ENCODE results near the gene ESR1.
"Not testable (repeated sequence)": the region's sequence is repeated elsewhere in the genome, so short reads cannot be mapped to it uniquely, and the experiment has no call there.

Gene ESR1

DNA sequence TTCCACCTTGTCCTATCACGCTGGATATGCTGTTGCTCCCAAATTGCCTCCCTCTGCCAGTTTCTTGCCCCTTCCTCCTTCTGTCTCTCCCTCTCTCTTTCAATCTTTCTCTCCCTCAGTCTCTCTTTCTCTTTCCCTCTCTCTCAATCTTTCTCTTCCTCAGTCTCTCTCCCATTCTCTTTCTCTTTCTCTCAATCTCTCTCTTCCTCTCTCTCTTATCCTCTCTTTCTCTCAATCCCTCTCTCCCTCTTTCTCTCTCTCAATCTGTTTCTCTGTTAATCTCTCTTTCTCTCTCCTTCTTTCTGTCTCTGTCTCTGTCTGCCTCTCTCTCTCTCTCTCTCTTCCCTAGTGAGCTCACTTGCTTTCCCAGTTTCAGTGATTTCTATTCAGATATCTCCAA, 245.8 kb downstream of the ESR1 start:
- no peak for DNase-seq (ENCODE audit: low read depth in 2 of 2)

DNA sequence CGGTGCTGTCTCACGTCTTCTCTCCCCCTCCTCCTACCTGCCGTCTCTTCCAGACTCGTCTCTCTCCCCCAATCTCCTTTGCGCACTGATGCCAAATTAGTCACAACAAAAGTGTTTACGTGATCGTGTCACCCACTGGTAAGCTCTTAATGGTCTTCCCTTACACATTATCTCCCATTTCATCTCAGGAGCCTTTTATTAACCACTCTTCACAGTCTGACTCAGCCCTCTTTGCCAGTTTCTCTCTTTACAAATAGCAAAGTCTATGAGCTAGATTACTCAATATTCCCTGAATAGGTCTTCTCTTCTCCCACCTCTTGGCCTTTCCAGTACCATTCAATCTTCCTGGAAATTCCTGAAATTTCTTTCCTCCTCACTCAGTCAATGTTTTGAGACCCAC, 247.0 kb downstream of the ESR1 start:
- no peak for DNase-seq (ENCODE audit: low read depth in 2 of 2)

DNA sequence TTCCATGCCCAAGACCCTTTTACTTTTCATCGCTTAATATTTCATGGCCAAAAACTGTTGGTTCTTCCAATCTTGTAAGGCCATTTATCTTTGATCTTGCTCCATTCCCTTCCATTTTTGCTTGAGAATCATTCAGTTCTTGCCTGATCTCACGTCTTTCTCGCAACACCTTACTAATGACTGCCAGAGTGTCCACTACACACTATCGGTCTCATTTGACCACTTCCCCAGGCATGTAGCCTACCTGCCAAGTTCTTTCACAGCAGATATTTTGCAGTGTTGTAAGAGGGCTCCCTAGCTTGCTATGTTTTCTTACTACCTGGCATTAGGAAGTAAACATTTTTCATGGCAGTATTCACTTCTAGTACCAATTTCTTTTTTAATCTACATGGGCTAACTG, 248.0 kb downstream of the ESR1 start:
- no peak for DNase-seq (ENCODE audit: low read depth in 2 of 2)

DNA sequence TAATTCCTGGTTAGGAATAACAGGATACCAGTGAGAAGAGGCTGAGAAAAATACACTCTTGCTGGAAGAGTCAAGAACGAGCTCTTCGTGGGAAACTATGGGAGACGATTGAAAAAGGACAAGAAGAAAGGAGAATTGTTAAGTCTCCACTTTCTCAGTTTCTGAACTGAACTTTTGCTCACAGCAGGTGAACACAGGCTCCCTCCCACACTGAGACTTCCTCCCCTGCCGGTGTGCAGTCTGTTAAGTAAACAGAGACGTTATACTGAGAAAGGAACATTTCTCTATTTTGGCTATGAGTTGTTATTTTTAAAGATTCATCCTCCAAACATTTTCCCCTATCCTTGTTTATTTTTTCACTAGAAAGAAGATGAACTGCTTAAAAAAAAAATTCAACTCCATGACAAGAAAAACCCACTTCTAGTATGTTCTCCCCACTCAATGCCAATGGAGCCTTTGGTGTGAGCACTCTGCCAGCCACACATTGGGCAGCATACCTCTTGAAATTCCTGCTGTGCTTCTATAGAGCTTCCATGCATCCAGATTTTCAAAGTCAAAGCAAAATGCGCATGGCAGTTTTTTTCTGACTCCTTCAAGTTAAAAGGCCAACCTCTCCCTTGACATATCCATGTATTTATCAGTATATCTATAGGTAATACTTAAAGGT, 250.5 kb downstream of the ESR1 start:
- no peak for DNase-seq (ENCODE audit: low read depth in 2 of 2)

DNA sequence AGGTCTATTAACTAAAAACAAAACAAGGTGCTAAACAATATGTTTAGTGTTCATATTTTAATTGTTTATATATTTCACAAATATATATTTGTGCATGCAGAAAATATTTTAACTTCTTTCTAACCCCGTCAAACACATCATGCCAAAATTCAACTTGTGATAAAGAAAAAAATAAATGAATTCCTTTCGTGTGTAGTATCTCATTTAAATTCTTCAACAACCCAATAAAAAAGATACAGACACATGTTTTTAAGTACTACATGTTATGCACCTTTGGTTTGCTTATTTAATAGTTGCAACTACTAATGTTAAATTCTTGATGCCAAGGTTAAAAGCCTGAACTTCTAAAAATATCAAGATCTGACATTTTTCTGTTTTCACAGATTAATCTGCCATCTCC, 252.4 kb downstream of the ESR1 start:
- DNase-seq (ENCODE audit: low read depth in 2 of 2) = no peak

DNA sequence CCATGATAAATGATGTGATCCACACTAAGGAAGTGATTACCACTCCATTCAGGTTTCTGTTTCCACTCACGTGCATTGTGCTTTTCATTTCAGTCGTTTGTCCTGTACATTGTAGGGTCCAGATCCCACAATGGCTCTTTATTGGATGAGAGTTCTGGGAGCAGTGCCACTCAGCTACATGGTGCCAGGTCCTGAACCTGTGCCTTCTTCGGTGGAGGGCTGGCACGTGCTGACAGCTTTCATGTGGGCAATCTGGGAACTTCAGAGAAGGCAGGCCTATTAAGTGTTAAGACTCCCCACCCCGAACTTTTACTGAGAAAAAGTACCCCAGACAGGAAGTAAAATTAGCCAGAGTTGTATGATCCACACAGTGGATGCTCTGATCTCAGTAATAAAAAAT, 255.0 kb downstream of the ESR1 start:
- no peak for DNase-seq (ENCODE audit: low read depth in 2 of 2)

DNA sequence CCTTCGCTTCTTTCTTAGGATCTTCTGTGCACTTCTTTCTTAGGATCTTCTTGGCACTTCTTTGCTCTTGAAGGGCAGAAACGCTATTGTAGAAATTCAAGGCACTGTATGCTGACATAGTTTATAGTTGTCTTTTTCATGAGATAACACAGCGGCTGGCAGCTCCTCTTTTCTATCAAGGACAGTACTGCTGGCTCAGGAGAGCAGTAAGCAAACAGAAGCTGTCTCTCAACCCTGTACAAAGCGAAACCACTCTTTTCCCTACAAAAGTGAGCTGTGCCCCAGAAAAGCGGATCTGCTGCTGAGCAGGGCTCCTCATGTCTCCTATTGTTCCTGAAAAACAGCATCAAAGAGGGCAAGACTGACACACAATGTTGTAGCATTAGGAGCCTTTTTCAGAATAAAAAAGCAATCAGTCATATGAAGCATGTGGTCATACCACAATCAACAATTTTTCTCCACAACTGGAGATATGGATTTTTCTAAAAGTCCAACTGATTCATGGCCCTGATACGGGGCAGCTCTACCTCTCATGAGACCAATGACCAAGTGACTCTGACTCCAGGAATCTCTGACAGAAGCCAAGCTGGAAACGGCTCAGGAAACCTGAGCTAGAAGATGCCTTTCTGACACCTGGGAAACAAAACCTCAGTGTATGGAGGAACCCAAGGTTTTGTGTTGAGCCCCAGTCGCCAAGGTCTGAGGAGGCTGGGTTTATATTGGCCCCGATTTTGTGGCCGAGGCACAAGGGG, 255.9 kb downstream of the ESR1 start:
- DNase-seq (ENCODE audit: low read depth in 2 of 2) = no peak

DNA sequence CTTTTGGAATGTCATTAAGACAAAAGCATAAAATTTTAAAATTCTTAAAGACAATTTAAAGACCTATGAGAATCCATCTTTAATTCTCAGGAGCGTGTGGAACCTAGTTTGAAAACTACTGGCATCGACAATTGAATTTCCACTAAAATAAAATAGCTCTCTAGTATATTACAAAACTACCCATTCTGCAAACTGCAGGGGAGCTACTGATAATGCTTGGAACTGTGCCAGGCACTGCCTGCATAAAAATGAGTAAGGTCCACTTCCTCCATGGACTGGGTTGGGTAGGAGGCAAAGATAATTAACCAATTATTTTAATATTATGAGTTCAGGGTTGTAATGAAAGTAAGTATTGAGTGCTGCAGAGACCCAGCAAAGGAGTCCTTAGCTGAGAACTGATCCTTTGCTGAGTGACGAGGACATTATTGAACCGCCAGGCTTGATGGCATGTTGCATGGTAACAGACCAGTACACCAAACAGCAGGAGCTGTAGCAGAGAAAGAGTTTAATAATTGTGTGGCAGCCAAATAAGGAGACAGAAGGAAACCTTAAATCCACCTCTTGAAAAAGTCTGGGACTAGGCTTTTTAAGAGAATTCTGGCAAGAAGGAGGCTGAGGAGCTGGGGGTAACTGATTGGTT, 261.3 kb downstream of the ESR1 start:
- DNase-seq (ENCODE audit: low read depth in 2 of 2) = no peak

DNA sequence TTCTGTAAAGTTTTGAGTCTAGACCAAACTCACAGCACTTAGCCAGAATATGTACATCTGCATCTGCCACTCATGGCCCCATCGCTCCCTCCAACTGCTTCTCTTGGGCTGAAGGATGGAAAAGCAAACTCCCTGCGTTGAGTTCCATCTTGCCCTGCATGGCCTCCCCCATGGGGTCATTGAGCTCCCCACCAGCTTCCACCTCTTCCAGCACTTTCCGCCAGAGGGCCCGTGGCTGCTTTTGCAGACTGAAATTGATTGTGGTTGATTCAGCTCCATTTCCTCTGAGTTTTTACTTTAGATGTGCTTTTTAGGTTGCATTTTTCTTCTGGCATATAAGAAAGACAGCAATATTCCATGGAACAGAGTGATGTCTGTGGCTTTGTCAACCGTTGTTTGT, 263.1 kb downstream of the ESR1 start:
- DNase-seq (ENCODE audit: low read depth in 2 of 2) = no peak

DNA sequence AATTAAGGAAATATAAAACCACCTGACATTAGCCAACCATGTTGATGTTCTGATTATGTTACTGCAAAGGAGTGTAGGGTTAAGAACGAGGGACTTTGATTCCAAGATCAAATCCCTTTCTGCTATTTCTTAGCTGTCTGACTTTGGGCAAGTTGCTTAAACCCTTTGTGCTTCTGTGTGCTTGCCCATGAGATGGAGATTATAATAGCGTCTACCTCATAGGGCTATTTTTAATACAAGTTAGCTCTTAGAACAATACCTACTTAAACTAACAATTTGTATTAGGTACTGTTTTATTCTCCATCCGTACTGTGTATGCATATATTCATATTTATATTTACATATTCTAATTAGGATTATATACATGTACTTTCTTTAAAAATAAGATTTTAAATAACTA, 263.8 kb downstream of the ESR1 start:
- DNase-seq (ENCODE audit: low read depth in 2 of 2) = no peak

DNA sequence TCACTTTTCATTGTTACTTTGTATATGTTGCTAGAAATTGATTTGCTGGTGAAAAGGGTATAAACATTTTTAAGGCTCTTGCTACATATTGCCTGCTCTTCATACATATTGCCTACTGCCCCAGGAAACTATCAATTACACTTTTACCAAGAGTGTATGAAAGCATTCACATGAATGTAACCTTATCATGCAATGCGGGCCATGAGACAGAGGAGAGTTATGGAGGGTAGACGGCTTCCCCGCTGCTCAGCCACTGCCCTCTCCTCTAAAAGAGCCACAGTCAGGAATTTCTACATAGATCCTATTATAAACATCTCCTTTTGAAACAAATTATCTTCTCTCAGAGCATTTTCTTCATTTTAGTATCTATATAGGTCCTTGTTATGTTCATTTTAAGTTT, 264.4 kb downstream of the ESR1 start:
- no peak for DNase-seq (ENCODE audit: low read depth in 2 of 2)

DNA sequence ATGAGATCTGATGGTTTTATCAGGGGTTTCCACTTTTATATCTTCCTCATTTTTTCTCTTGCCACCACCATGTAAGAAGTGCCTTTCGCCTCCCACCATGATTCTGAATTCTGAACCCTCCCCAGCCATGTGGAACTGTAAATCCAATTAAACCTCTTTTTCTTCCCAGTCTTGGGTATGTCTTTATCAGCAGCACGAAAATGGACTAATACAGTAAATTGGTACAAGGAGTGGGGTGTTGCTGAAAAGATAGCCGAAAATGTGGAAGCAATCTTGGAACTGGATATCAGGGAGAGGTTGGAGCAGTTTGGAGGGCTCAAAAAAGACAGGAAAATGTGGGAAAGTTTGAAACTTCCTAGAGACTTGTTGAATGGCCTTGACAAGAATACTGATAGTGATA, 268.8 kb downstream of the ESR1 start:
- DNase-seq (ENCODE audit: low read depth in 2 of 2) = not testable (repeated sequence)

DNA sequence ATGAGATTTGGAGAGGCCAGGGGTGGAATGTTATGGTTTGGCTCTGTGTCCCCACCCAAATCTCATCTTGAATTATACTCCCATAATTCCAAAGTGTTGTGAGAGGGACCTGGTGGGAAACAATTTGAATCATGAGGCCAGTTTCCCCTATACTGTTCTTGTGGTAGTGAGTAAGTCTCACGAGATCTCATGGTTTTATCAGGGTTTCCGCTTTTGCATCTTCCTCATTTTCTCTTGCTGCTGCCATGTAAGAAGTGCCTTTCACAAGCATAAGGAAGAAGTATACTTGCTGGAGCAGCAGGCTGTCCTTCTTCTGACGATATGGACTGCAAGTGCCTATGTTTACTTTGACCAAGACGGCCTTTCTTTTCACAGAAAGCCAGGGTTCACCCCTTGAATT, 270.5 kb downstream of the ESR1 start:
- no peak for DNase-seq (ENCODE audit: low read depth in 2 of 2)

DNA sequence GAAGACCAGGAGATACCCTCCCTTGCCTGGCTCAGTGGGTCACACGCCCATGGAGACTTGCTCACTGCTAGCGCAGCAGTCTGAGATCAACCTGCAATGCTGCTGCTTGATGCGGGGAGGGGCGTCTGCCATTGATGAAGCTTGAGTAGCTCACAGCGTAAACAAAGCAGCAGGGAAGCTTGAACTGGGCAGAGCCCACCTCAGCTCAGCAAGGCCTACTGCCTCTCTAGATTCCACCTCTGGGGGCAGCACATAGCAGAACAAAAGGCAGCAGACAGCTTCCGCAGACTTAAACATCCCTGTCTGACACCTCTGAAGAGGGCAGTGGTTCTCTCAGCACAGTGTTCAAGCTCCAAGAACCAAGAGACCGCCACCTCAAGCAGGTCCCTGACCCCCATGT, 271.3 kb downstream of the ESR1 start:
- DNase-seq (ENCODE audit: low read depth in 2 of 2) = no peak

DNA sequence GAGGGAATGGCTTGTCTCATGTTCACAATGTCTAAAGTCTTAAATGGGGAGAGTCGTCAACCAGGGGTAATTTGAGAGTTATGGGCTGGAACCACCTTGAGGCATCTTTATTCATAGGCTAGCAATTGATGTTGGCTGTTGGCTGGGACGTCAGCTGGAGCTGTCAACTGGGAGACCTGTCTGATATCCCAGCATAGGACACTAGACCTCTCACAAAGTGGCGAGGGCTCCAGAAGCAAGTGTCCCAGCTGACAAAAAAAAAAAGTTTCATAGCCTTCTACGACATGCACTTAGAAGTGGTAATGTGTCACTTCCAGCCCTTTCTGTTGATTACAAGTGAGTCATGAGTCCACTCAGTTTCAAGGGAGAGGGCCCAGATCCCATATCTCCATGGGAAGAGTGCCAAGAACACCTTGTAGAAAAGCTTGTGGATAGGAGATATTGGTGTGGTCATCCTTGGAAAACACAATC, 278.0 kb downstream of the ESR1 start:
- DNase-seq (ENCODE audit: low read depth in 2 of 2) = no peak

DNA sequence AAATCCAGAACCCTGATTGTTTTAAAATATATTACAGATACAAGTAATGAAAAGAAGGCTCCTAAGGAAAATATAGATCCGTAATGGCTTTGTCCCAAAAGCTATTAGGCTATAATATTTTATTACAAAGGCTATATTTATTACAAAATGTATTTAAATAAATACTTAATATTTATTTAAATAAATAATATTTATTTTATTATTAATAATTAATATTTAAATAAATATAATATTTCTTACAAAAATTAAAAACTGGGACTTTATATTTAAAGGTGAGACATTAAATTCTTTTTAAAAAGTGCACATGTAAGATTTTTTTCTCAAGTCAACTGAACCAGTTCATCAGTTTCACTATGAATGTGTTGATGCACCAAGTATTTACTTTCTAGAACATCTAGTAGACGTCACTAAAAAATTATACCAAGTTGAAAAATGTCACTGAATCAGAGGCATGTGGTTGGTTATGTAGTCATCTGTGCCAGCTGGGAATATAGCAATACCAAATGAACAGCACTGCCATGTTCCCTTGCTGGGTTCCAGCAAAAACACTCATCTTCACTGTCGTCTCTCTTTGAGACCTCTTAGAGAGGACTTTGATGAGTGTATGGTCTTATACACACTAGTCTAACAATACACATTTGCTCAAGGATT, 278.9 kb downstream of the ESR1 start:
- DNase-seq (ENCODE audit: low read depth in 2 of 2) = no peak

DNA sequence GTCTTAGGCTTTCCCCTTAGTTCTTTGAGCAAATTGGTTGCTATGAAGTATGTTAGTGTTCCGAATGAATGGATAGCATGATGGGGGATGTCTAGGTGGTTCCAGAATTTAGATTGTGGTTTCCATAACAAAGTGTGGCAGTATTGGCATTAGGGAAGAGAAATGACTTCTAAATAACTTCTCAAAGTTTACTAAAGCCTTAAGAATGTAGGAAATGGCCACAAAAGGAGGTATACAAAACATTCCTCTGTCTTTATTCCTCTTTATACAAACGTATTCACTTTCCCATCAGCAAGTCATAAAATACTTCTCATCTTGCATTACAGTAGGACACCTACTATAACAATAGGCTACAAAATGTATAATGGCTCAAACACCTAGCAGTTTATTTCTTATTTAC, 279.6 kb downstream of the ESR1 start:
- DNase-seq (ENCODE audit: low read depth in 2 of 2) = no peak

DNA sequence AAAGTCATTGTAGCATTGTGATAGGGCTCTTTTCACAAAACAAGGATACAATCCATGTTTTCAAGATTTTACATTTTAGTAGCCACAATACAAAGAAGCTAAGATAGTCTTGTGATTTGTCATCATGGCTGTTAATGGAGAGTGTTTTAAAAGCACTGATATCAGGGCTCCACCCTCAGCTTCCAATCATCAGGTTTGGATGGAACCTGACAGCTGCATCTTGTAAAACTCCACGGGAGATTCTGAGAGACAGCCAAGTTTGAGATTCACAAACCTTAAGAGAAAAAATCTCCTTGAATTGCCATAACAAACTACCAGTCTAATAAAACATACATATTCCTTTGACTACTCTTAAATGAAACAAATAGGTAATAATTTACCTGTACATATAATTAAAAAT, 280.2 kb downstream of the ESR1 start:
- DNase-seq (ENCODE audit: low read depth in 2 of 2) = no peak

DNA sequence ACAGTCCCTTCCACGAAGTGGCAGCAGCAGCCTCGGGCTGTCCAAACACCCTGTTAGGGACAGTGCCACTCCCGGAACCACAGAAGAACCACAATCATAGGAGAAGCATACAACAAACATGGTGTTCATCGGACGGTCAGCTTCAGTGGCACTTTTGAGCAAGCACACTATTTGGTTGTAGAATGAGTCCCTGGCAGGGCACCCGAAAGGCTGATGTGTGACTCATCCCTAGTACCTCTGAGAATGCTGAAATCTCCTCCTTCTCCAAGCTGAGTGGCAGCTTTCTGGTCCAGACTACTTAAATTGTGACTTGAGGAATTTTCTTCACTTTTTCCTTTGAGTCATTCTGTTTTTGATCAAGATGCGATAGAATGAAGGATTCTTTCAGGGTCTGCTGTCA, 282.5 kb downstream of the ESR1 start:
- DNase-seq (ENCODE audit: low read depth in 2 of 2) = no peak

DNA sequence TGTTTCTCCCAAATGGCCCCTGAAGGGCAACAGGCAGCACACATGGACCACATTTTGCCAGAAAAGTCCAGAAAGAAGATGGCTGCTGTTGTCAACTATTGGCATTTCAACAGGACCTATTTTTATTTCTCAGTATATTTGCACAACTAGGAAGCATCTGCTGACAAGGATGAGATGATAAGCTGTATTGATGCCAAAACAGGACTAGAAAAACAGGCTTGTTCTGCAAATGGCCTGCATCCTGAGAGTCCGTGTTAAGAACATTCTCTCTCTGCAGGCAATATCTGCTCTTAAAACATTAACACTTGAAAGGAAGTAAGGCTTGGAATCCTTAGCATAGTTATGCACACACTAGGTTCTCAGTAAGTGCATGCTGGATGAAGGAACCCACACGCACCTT, 283.7 kb downstream of the ESR1 start:
- DNase-seq (ENCODE audit: low read depth in 2 of 2) = no peak

DNA sequence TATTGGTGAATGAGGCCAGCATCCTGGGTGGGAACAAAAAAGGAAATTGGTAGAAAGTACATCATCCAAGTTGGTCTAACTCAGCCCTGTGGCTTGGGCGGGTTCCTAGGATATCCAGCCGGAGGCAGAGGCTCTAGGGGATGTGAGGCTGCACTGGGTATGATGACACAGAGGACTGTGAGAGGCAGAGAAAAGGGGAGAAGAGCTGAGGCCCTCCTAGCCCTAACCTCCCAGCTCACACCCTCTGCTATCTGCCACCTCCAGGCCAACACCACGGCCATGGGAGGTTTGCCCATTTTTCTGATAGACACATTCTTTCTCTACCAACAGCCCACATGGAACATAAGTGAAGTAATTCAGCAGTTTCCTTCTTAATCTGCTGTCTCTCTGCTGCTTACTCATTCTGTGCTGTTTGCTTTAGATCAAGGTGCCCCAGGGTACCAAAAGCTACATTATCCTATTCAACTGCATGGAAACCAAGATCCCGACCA, 284.4 kb downstream of the ESR1 start:
- DNase-seq (ENCODE audit: low read depth in 2 of 2) = no peak

DNA sequence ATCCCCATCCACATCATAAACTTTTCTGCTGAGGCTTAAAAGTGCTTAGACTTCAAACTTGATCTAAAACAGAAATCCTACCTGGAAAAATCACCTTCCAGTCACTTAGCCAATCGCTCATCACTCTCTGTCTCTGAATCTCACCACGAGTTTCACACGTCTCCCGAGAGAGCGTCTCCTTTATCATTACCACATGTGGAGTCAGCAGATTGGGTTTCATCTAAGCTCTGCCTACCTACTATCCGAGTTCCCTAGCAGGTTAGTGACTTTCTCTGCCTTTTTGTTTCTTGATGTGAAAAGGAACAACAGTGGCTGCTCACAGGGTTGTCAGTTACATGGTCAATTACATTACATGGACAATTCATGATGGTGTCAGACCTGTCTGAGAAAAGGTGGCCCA, 286.2 kb downstream of the ESR1 start:
- DNase-seq (ENCODE audit: low read depth in 2 of 2) = no peak

DNA sequence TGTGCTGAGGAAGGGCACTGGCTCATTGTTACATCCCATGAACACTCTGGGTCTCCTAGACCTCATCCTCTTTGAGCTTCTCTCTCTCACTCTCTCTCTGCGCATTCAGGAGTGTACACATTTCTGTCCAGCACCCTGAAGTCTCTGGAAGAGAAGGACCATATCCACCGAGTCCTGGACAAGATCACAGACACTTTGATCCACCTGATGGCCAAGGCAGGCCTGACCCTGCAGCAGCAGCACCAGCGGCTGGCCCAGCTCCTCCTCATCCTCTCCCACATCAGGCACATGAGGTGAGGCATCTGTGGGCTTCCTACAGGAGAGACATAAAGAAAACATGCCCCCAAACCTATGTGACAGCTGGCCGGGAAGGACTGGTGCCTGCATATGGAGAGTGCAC, 286.8 kb downstream of the ESR1 start:
- no peak for DNase-seq (ENCODE audit: low read depth in 2 of 2)
